22Rv1 (cell line): ENCODE results near the gene KRTAP5-10.
"Not testable (repeated sequence)": the region's sequence is repeated elsewhere in the genome, so short reads cannot be mapped to it uniquely, and the experiment has no call there.

Experiments used
- H3K27ac ChIP-seq: fragments of 450-650 bp; 2 replicates; pipeline ENCODE4 v1.5.1; 2017
- ZFX ChIP-seq: fragments of 450-650 bp; IDR thresholded peaks from 2 replicates; pipeline ENCODE4 v1.6.1; 2017; ENCODE audit warnings: antibody characterized with exemption, borderline replicate concordance
- TF ChIP-seq, protein P1 (sequence below): fragments of 450-650 bp; IDR thresholded peaks from 2 replicates; pipeline ENCODE4 v1.5.1; 2017; ENCODE audit warnings: mild to moderate bottlenecking

Gene KRTAP5-10

GRCh38 chr11:71580057-71581003 is 15.0 kb downstream of the KRTAP5-10 start:
- TF ChIP-seq, protein P1, sequence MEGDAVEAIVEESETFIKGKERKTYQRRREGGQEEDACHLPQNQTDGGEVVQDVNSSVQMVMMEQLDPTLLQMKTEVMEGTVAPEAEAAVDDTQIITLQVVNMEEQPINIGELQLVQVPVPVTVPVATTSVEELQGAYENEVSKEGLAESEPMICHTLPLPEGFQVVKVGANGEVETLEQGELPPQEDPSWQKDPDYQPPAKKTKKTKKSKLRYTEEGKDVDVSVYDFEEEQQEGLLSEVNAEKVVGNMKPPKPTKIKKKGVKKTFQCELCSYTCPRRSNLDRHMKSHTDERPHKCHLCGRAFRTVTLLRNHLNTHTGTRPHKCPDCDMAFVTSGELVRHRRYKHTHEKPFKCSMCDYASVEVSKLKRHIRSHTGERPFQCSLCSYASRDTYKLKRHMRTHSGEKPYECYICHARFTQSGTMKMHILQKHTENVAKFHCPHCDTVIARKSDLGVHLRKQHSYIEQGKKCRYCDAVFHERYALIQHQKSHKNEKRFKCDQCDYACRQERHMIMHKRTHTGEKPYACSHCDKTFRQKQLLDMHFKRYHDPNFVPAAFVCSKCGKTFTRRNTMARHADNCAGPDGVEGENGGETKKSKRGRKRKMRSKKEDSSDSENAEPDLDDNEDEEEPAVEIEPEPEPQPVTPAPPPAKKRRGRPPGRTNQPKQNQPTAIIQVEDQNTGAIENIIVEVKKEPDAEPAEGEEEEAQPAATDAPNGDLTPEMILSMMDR, result peak; percentile 90
- no peak for TF ChIP-seq ZFX
- H3K27ac ChIP-seq, result no peak overlapping the region

- H3K27ac ChIP-seq, result no peak overlapping the region
- TF ChIP-seq ZFX, result no peak
- TF ChIP-seq, protein P1, result no peak
Measured at GRCh38 chr11:71581826-71582225, 16.5 kb downstream of the KRTAP5-10 start.

DNA sequence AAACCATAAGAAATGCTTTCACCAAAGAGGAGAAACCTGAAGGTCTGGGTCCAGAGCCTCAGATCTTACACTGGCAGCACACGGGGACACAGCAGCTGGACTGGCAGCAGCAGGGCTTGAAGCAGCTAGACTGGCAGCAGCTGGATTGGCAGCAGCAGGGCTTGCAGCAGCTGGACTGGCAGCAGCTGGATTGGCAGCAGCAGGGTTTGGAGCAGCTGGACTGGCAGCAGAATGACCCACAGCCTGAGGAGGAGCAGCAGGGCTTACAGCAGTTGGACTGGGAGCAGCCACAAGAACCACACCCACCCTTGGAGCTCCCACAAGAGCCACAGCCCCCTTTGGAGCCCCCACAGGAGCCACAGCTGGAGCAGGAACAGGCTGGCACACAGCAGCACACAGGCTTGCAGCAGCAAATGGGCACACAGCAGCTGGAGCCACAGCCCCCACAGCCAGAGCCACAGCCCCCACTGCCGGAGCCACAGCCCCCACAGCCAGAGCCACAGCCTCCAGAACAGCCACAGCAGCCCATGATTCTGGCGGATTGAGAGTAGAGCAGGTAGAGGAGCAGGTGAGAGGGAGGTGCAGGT is 17.0 kb downstream of the KRTAP5-10 start, which contains the start of gene KRTAP5-11:
Gene KRTAP5-11 (minus strand): TSS at position 567 of the 587 bp plus-strand sequence. CDS start 38 bp downstream, at position 529.
- no peak within 1 kb of the TSS for H3K27ac ChIP-seq
- TF ChIP-seq, protein P1, result no peak
- TF ChIP-seq ZFX, result no peak

DNA sequence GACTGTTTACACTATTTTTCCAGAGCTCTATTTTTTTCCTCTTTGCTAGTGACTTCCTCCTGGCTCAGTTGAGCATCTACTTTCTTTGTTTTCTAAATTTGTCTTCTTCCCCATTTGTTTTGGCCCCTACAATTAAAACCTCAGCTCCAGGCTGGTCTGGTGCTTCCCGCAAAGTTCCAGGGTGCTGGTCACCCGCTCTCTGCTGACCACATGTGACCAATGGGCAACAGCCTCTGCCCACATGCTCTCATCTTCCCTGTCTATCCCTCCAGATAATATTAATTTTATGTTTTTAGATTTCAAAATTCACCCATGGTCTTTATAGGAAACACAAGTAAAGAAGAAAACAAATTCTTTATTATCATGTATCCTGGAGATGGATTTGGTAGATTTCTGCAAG is 17.6 kb downstream of the KRTAP5-10 start:
- H3K27ac ChIP-seq, result not testable (repeated sequence)

GRCh38 chr11:71585673-71586072 is 20.3 kb downstream of the KRTAP5-10 start:
- not testable (repeated sequence) for H3K27ac ChIP-seq

DNA sequence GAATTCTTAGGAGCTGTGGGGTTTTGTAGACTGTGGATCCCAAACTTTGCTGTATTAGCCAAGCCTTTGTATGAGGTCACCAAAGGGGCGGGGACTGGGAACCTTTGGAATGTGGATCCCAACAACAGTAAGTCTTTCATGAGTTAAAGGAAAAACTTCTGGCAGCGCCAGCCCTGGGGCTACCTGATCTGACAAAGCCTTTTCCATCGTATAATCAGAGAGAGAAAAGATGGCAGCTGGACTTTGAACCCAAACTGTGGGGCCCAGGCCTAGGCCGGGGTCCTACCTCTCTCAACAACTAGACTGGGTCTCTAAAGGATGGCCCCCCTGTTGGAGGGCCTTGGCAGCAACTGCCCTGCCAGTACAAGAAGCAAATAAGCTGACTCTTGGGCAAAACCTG is 23.0 kb downstream of the KRTAP5-10 start:
- H3K27ac ChIP-seq, result not testable (repeated sequence)

GRCh38 chr11:71588822-71589545 is 23.6 kb downstream of the KRTAP5-10 start:
- H3K27ac ChIP-seq, result not testable (repeated sequence)

- H3K27ac ChIP-seq, result not testable (repeated sequence)
Measured at GRCh38 chr11:71589546-71589920, 24.2 kb downstream of the KRTAP5-10 start.

GRCh38 chr11:71603221-71603620 is 37.9 kb downstream of the KRTAP5-10 start:
- not testable (repeated sequence) for H3K27ac ChIP-seq

DNA sequence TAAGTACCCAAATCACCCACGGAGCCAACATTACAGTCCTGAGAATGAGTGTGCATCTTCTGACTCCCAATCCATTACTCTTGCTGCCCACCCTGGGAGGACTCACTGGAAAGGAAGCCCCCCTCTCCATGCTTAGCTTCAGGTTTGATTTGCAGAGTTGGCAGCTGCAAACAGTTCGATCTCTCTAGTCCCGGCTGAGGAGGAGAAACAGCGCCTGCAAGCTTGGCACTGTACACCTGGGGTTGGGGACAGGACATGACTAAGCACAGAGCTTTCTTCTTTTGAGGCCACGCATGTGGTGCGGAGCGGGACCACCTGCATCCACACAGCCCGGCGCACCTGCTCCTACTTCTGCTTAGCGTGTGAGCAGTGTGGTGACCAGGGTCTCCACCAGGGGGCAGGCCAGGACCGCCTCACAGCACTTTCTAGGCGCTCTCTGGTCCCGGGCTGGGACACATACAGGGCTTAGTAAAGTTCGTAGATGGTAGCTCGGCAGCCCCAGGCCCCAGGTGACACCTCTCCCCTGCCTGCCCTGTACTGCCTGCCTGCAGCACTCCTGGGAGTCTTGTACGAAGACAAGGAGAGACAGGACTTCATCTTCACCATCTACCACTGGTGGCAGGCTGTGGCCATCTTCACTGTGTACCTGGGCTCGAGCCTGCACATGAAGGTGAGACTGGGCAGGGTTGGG is 39.6 kb downstream of the KRTAP5-10 start:
- not testable (repeated sequence) for H3K27ac ChIP-seq
- TF ChIP-seq, protein P1, result peak; percentile 72

DNA sequence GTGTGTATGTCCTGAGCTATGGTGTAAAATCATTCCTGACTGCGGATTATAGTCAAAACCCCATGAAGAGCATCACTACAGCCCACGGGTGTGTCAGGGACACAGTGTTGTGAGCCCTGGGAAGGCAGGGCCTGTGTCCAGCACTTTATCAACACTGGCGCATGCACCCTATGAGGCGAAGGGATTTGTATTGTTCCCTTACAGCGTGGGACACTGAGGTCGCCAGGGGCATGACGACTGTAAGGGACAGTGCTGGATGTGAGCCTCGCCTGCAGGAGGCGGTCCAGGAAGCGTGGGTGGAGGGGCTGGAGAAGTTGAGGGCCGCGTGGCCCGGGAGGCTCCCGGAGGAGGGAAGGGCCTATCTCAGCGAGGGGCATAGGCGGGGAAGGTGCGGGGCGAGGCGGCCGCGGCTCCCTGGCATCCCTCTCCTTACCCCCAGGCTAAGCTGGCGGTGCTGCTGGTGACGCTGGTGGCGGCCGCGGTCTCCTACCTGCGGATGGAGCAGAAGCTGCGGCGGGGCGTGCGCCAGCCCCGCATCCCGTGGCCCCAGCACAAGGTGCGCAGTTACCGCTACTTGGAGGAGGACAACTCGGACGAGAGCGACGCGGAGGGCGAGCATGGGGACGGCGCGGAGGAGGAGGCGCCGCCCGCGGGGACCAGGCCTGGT is 41.6 kb downstream of the KRTAP5-10 start:
- H3K27ac ChIP-seq, result not testable (repeated sequence)

- not testable (repeated sequence) for H3K27ac ChIP-seq
Measured at GRCh38 chr11:71607520-71608216, 42.3 kb downstream of the KRTAP5-10 start.

DNA sequence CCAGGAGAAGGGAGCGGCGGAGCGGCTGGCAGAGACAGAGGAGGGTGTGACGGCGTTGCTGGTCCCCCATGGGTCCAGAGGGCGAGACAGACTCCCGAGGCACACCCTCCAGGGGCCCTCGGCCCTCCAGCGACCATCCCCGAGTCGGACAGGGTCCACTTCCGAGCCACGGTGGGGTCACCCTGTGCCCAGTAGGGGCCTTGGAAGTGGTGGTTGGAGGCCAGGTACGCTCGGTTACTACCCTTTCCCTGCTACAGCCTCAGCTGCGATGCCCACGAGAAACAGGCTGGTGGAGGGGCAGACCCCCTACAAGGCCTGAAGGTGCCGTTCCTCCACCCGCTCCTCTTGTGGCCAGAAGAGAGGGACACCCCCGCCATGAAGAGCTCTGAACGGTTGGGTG is 42.9 kb downstream of the KRTAP5-10 start:
- not testable (repeated sequence) for H3K27ac ChIP-seq
